GM19468 (cell line): Measurements from ENCODE around the gene SFRP2.

Experiments
- ATAC-seq: cut with Tn5 transposase; IDR thresholded peaks from one replicate; pipeline ENCODE4 v1.9.1; 2021; ENCODE audit warnings: mild to moderate bottlenecking, moderate library complexity, moderate number of reproducible peaks; ENCODE audit not compliant: unreplicated experiment; ENCODE audit errors: extremely low read depth

The SFRP2 gene

GRCh38 chr4:153733751-153734448 lies 55.0 kb downstream of the SFRP2 start:
- ATAC-seq: no peak

GRCh38 chr4:153731239-153731638 lies 57.6 kb downstream of the SFRP2 start:
- no peak for ATAC-seq
